Measurements from ENCODE around the gene PPM1F.
A peak's percentile ranks its signal among the peaks of the same experiment; 100 is the strongest.
"Not testable (repeated sequence)": the region's sequence is repeated elsewhere in the genome, so short reads cannot be mapped to it uniquely, and the experiment has no call there.

Gene PPM1F

DNA sequence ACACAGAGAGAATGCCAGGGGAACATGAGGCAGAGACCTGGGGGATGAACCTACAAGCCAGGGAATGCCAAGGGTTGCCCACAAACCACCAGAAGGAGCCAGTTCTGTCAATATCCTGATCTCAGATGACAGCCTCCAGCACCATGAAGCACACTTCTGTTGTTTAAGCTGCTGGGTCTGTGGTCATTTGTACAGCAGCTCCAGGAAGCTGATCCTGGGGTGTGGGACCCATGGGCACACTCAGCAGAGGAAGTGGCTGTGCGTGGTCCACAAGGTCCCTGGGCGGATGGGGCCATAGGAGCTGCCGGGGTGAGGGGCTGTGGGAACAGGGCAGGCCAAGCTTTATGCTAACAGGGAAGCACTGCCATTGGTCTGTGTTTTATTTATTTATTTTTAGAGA, 12.1 kb downstream of the PPM1F start:
- no peak for DNase-seq (ENCODE audit: low spot score)

DNA sequence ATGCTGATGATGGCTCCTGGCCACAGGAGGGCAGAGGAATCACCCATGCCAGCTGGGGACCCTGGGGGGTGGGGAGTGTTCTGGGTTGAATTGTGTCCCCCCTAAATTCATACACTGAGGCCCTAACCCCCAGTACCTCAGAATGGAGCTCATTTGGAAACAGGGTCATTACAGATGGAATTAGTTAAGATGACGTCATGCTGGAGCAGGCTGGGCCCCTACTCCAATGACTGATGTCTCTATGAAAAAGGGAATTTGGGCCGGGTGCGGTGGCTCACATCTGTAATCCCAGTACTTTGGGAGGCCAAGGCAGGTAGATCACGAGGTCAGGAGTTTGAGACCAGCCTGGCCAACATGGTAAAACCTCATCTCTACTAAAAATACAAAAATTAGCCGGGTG, 12.7 kb downstream of the PPM1F start:
- DNase-seq (ENCODE audit: low spot score): not testable (repeated sequence)

DNA sequence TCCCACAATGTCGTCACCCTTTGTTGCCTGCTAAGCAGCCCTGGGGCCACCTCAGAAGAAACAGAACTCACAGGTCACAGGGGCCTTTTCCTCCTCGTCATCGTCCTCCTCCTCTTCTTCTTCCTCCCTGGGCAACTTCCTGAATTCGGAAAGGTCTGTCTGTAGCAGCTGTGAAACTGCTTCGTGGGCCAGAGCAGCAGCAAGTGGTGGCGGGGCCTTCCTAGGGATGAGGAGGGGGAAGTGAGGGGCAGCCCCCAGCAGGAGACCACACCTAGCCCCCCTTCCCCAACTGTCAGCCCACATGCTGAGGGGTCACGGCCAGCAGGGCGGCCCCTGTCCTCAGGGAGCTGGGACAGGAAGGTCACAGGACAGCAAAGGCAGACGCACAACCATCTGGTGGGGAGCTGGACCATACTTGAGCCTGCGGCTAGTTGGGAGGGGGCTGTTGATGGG, 13.2 kb downstream of the PPM1F start:
- no peak for DNase-seq (ENCODE audit: low spot score)

DNA sequence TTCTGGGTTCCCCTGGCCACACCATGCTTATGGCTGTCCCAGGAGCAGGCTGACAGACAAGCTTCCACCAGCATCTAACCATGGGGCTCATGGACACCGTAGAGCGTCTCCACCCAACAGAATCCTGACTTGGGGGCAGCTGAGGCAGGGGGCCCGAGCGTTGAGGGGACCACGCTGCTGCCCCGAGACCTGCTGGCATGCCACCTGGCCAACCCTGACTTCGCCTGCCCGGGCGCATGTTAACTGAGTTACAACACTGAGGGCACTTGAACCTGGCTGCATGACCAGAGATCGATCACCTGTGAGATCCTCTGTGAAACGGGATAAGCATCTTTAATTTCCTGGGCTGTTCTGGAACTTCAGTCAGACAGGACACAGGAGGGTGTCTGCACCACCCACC, 13.7 kb downstream of the PPM1F start:
- DNase-seq (ENCODE audit: low spot score): no peak

DNA sequence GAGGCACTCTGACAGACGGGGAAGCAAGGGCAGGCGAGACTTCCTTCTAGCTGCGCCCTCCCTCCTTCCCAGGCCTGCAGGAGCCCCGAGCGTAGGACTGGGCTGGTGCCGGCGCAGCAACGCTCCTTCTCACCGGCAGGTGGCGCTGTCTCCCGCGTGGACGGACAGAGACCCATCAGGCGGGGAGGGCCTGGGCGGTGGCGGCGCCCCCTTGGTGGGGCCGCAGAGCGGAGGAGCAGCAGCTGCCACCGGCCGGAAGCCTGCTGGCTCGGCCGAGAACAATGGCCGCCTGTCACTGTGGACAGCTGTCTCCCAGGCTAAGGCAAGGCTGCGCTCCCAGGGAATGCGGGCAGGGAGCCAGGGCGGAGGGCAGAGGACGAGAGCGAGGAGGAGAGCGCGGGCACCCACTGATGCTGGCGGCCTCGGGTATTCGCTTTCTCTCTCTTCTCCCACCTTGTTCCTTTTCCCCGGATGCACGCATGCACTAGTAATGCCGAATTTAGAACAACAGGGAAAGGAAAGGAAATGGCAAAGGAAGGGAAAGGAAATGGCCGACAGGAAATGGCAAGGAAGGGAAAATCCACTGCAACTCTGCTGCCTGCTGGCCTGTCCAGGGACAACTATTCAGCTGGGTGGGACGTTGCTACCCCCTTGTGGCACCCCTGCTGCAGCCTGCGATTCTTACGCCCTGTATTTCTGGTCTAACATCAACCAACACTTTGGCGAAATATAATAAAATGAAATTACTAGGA, 14.4 kb downstream of the PPM1F start:
- peak; percentile 85 for DNase-seq (ENCODE audit: low spot score)

DNA sequence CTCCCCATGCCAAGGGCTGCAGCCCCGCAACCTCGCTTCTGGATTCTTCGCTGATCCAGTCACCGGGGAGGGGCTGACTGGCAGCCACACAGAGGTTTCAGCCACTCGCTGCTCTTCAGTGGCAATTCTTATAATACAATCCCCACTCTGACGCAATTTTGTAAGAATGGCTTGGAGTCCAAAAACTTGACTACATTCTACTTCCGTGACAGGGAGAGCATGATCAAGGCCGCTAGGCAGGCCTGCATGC, 14.9 kb downstream of the PPM1F start:
- DNase-seq (ENCODE audit: low spot score): no peak

DNA sequence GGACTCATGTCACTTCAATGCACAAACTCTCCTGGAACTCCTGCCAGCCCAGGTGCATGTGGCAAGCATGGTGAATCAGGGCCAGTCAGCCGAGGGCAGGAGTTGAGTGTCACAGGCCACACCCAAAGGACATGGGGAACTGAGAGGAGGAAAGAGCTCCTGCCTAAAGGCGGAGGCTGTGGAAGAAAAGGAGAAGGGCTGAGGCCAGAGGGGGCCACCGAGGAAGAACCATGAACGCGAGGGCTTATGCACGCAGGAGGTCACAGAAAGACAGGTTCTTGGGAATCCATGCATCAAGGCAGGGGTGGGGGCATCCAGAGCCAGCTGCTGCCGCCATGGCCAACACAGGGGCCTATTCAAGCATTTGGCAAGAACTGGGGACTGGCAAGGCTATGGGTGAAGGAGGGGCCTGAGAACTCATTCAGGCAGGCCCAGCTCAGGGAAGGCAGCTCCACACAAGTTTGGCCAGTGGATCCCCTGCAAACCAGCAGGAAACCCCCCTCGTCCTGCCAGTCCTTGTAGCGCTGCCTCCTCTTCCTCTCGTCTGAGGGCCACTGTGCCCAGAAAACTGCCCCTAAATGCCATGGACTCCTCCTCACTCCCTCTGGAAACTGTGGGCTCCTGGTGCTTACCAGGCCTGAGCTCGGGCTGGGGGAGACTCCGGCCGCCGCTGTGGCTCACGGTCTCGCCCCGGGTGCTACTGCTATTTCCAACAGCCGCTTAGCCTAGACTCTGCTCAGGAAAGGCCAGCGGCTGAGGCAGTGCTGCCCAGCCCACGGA, 15.4 kb downstream of the PPM1F start:
- DNase-seq (ENCODE audit: low spot score): no peak

DNA sequence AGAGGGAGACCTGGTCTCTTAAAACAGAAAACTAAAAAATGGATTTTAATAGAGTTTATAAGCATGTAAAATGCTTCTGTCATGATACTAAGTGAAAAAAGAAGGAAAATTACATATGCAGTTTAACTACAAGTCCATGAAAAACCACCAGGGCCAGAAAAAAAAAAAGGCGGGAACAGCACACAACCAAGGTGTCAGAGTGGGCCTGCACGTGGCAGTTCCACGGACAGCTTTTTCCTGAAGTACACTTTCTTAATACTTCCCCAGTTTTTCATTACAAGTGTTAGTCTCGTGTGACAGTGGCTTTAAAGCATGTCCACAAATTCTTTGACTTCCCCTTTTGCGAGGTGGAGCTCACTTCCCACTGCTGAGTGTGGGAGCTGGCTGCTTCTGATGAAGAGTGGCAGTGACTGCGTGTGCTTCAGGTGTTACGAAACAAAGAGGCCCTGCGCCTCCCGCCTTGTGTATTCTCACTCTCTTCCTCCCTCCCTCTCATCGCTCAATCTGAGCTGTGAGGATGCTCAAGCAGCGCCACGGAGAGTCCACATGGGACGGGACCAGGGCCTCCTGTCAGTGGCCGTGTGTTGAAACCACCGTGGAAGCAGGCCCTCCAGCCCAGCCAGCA, 16.4 kb downstream of the PPM1F start:
- no peak for DNase-seq (ENCODE audit: low spot score)

DNA sequence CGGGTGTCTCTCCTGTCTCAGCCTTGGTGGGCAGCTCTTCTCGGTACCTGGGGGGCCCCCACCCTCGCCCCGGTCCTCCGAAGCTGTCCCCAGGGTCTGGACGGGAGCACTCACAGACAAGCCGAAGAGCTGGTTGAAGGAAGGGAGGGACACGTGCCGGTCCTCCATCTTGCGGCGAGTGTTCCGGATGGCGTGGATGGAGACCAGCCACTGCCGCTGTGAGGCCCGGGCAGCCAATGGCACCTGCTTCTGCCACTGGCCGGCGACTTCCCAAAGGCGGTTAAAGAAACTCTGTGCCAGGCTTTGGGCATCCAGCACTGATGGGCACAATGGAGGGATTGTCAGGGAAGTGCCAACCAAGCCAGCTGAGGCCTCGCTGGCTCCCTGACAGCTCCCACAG, 18.7 kb downstream of the PPM1F start:
- DNase-seq (ENCODE audit: low spot score): no peak

DNA sequence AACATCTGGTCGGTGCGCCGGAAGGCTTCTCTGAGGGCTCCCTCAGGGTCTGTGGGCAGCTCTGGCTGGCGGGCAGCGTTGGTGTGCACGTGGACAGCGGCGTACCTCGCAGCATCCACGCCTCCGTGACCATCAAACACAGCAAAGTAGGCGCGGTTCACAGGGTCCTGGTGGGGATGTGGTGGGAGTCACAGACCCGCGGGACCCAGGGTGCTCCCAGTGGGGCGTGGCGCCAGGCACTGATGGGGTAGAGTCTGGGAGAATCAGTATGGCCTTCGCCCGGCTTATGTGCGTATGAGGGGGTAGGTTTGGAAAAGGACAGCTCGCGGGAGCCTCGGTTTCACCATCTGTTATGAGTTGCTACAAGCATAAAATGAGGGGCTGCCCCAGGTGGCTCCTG, 19.2 kb downstream of the PPM1F start:
- no peak for DNase-seq (ENCODE audit: low spot score)

DNA sequence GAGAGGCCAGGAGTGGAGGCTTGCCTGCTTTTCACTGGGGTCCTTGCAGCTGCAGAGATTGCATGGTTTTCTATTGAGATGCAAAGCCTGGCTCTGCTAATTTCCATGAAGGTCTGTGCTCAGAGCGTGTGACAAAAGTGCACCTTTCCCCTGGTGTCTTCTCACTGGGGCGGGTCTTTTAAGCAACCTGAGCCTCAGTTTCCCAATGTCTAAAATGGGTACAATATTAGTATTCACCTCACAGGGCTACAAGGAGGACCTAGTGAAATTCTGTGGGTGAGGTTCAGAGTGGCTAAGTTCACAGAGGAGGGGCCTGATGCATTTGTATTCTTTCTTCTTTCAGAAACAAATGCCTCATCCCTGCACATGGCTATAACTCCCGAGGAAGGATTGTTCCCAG, 20.3 kb downstream of the PPM1F start:
- DNase-seq (ENCODE audit: low spot score): no peak

DNA sequence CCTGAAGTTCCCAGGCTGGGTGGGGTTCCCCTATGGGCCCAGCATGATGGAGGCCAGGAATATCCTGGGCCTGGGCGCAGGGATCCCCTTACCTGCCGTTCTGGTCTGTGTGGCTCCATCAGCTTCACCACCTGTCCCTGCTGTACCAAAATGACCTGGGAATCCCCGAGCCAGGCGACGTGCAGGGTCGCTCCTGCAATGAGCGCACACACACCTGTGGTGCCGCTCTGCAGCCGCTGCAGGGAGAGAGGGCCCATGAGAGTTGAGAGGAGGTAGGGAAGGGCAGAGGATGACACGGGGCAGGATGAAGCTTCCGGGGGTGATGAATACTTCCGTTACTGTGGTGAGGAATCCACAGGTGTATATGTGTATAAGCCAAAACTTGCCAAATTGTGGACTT, 21.6 kb downstream of the PPM1F start:
- DNase-seq (ENCODE audit: low spot score): no peak

DNA sequence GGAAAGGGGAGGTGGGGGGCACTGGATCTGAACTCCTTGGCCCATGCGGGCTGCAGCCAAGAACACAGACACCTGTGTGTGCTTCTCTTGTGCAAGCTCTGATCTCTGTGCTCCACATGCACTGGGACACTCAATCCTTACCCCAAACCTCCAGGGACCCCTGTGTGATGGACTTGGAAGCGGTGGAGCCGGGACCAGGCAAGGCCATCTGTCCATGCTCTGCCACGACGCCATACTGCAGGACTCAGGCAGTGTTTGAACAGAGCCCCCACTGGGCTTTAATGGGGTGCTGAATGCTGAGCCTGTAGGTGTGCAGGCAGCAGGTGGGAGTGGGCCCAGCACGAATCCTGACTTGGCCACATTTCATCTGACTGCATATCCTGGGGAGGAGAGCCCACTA, 23.4 kb downstream of the PPM1F start:
- DNase-seq (ENCODE audit: low spot score): no peak

DNA sequence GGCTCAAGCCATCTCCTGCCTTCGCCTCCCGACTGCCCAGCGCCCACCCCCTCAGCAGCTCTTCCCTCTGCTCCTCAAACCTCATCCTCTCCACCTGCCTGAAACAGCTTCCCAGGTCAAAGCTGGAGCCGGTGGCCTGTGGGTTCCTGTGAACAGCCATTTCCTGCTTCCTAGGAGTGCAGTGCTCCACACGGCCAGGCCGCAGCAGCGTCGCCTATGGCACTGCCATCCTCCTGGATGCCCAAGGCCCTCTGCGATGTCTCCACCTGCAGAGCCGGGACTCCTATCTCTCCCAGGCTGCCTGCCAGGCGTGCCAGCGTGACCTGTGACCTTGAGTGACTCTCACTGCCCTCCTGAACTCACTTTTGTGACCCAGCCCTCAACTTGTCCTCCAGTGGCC, 24.6 kb downstream of the PPM1F start:
- no peak for DNase-seq (ENCODE audit: low spot score)

DNA sequence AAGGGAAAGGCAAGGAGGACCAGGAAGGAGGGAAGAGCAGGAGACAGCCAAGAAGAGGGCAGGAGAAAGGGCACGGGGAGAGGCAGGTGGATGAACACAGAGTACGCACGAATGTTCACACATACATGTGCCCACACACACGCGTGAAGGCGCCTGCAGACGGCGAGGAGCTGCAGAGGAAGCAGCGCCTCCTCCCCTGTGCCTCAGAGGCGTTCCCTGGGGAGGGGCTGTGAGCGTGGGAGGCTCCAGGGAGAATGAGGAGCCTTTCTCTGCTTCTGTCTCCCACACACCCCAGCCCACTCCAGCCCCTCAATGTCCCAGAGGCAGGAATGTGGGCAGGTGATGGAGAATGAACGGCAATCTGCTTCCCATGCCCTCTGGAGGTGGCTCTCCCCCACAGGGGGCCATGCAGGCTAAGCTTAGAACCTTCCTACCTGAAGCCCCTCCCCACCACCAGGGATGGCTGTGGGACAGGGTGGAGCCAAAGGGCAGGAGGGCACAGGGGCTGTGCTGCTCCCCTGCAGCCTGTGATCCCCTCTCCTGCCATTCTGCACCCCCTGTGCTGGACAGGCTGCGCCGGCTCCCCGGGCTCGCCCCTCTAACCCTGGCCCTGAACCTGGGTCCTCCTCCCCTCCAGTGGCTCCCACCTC, 25.3 kb downstream of the PPM1F start:
- no peak for DNase-seq (ENCODE audit: low spot score)

DNA sequence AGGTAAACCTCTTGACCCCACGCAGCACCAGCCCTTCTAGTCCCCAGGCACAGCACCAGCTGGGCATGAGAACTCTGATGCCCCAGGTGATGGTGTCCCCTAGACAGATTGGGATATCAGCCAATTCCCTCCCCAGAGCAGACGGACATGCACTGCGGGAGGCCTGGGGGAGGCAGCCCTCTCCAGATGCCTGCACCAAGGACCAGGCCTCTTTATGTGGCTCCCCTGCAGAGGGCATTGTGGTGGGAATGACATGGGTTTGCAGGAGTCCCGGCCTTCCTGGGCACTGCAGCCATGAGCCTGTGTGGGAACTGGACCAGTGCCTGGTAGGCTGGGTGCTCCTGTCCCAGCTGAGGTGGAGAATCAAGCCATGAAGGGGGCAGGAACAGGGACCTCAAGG, 25.9 kb downstream of the PPM1F start:
- no peak for DNase-seq (ENCODE audit: low spot score)

DNA sequence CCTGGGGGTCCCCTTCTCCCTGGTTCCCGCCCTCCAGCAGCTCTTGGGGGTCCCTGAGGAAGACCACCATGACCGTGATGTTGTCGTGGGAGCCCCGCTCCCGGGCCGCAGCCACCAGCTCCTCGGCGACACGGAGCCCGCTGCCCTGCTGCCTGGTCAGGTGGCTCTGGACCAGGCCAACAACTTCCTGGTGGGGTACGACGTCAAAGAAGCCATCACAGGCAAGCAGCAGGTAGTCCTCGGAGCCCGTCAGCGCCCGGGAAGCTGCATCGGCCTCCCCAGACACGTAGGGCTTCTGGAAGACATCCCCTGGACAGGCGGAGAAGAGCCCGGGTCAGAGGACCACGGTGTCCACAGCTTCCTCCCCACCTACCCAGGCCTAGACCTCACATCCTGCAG, 29.5 kb downstream of the PPM1F start:
- DNase-seq (ENCODE audit: low spot score): no peak

DNA sequence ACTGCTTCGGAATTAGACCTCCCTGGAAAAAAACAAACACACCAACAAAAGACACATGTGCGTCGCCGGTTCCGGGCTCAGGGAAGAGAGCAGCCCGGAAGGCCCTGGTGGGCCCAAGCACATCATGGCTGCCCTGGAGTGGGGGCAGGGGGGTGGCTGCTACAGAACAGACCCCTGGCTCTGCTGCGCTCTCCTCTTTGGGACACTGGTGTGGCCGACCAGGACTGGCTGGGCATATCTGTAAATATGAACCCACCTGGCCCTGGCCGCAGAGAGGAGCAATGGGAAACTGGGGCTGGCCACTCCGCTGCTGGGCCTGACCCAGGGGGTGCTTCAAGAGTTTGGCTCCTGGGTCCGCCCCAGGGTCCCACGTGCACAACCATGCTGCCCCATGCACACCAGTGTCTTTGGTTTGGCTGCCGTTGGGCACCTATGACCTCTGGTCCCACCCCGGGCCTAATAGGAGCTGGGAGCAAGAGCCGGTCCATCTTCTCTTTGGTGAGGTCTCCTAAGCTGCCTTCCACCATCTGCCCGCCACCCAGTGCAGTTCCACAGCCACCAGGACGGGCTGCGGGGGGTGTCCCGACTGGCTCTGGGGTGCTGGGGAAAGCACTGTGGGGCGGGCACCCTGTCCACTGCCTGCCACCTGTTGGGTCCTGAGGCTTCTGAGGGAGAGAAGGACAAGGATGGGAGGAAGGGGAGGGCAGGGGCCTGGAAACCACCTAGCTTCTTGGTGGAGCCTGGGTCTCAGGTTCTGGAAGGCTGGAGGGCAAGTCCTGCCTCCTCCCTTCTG, 30.1 kb downstream of the PPM1F start:
- DNase-seq (ENCODE audit: low spot score): no peak

DNA sequence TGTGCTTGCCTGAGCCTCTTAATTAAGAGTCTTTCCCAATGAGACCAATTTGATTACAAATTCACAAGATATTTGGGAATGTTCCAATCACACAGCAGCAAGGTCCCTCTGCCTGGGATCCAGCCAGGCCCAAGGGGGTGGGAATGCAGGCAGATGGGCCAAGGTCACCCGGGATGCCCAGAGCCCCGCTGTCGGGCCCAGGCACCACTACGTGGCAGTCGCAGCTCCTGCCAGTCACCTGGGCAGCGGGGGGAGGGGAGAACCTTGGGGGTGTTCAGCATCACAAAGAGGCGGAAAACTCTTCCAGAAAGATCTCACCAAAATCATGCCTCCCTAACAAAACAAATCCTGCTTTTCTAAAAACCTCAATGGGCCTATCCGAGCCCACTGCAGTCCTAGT, 30.9 kb downstream of the PPM1F start:
- no peak for DNase-seq (ENCODE audit: low spot score)

DNA sequence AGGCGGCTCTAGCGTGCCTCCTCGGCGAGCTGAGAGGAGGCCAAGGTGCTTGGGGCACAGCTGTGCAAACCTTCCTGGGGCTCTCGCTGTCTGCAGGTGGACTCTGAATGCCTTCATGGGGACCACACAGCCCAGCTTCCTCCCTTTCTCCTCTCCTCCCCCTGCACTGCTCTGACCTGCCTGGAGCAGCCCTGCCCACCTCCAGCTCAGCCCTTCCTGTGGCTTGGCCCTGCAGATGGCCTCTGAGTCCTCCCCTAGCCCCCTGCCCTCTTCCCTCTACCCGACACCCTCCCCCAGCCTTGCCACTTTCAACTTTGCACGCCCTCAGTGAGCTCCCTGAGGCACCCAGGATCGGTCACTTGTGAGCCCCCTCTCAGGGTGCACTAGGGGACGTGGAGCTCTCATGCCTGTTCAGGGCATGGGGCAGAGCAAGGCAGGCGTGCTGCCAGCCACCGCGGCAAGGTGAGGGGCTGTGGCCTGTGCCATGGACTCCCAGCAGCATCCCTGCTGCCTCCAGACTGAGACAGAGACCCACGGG, 31.4 kb downstream of the PPM1F start:
- DNase-seq (ENCODE audit: low spot score): no peak

DNA sequence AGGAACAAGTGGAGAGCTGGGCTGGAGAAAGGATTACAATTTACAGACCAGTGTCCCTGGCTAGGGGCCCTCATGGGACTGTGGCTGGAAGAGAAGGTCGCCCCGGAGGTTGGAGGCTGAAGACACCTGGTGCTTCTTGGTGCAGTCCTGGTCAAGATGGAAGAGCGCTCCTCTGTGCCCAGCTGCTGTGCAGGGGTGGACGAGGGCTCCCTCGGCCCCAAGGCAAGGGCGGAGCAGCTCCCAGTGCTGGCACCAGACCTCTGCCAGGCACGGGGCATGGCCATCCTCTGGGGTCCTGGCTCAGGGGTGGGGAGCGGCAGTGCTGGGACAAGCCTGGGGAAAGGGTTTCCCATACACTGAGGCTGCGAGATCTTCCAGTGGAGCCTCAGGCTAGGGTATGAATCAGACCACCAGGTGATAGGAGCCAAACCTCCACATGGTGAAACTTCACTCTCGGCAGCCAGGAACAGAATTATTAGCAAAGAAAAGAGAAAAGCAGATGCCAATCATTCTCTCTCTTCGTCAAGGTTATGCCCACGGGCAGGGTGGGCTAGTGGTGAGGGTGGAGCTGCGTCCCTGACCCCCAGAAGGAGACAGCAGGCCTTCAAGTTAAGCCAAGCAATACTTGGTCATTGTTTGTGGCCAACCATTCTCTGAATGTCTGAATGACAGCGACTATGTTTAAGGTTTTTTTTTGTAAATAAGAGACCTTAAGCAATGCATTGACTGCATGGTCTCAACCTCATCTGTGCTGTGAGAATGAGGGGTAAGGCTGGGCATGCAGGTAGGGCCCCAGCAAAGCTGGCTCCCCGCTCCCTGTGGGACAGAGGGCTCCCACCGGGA, 32.1 kb downstream of the PPM1F start:
- DNase-seq (ENCODE audit: low spot score): no peak
